Epithelial cell of proximal tubule (primary cell): ENCODE data around the gene SSC5D. TPM values are rescaled to one million over a fixed set of nuclear protein-coding genes. Genes with fewer than 3 reads are reported as not detected.
"Not testable (repeated sequence)": the region's sequence is repeated elsewhere in the genome, so short reads cannot be mapped to it uniquely, and the experiment has no call there.

Source experiments
- DNase-seq: peaks from one replicate; pipeline ENCODE4 v3.0.0-alpha.2; 2011; ENCODE audit warnings: low read depth
- H3K4me3 ChIP-seq: 2 replicates; pipeline ENCODE4 v1.5.1; 2011; ENCODE audit warnings: low read depth, mild to moderate bottlenecking, low read length
- CTCF ChIP-seq: conservative IDR thresholded peaks from 2 replicates; pipeline ENCODE4 v1.5.1; 2012; ENCODE audit warnings: low read depth, mild to moderate bottlenecking, low read length
- total RNA-seq: library from RNA; depleted of rRNA; stranded (reverse); fragments of >200 nt; gene quantifications from 2 replicates; pipeline ENCODE4 v1.2.3, GENCODE V29; 2015

The SSC5D gene
- total RNA-seq, 1 donor from 2014 or later = 0.86 TPM

GRCh38 chr19:55494172-55494761, 6.0 kb downstream of the SSC5D start:
- no peak for TF ChIP-seq CTCF
- peak overlapping the region; percentile 33 for H3K4me3 ChIP-seq
- DNase-seq = no peak

GRCh38 chr19:55495646-55496349, 7.6 kb downstream of the SSC5D start:
- no peak for DNase-seq
- no peak for TF ChIP-seq CTCF
- H3K4me3 ChIP-seq = no peak overlapping the region

GRCh38 chr19:55496820-55497219, 8.6 kb downstream of the SSC5D start:
- DNase-seq, H3K4me3 ChIP-seq: not testable (repeated sequence)

- no peak for TF ChIP-seq CTCF
- no peak for DNase-seq
- no peak overlapping the region for H3K4me3 ChIP-seq
Measured at GRCh38 chr19:55497763-55498162, 9.5 kb downstream of the SSC5D start.

GRCh38 chr19:55498246-55498840, 10.1 kb downstream of the SSC5D start:
- no peak overlapping the region for H3K4me3 ChIP-seq
- TF ChIP-seq CTCF = no peak
- DNase-seq = no peak

- DNase-seq = no peak
- no peak for TF ChIP-seq CTCF
- no peak overlapping the region for H3K4me3 ChIP-seq
Measured at GRCh38 chr19:55500368-55500952, 12.2 kb downstream of the SSC5D start.

- no peak overlapping the region for H3K4me3 ChIP-seq
- no peak for TF ChIP-seq CTCF
- no peak for DNase-seq
Measured at GRCh38 chr19:55502197-55502952, 14.1 kb downstream of the SSC5D start.
